Activated naive CD4-positive, alpha-beta T cell treated with anti-CD3 and anti-CD28 coated beads for 36 hours (primary cell): ENCODE results near the gene PIP4K2A. TPM values are rescaled to one million over a fixed set of nuclear protein-coding genes. Genes with fewer than 3 reads are reported as not detected.
"Not testable (repeated sequence)": the region's sequence is repeated elsewhere in the genome, so short reads cannot be mapped to it uniquely, and the experiment has no call there.

Experiments
- CTCF ChIA-PET: fragments of 350-600 bp; sonication (Branson Sonifier 250); formaldehyde crosslinking; loops from one replicate; lab custom pipeline; 2021; ENCODE audit warnings: antibody characterized with exemption; lab: Charles Lee
- DNase-seq: peaks from one replicate; pipeline ENCODE4 v3.0.0-alpha.2; 2020
- H3K27ac Mint-ChIP-seq: one replicate; pipeline ENCODE4 v1.8.0; 2021; ENCODE audit warnings: mild to moderate bottlenecking, mixed read lengths
- H3K27me3 Mint-ChIP-seq: one replicate; pipeline ENCODE4 v1.8.0; 2021; ENCODE audit warnings: low read depth, mixed read lengths
- H3K36me3 Mint-ChIP-seq: one replicate; pipeline ENCODE4 v1.8.0; 2021; ENCODE audit warnings: low read depth, mixed read lengths
- H3K4me1 Mint-ChIP-seq: one replicate; pipeline ENCODE4 v1.8.0; 2021; ENCODE audit warnings: low read depth, mixed read lengths
- H3K4me3 Mint-ChIP-seq: one replicate; pipeline ENCODE4 v1.8.0; 2021; ENCODE audit warnings: mild to moderate bottlenecking, moderate library complexity, mixed read lengths
- H3K9me3 Mint-ChIP-seq: one replicate; pipeline ENCODE4 v1.8.0; 2021; ENCODE audit warnings: mixed read lengths
- intact Hi-C: fragments of 100-400 bp; cut with micrococcal nuclease; formaldehyde crosslinking; loops from one replicate; pipeline ENCODE4 v1.15.1; 2023
- total RNA-seq, 2 experiments: library from RNA; stranded (reverse); gene quantifications; one replicate each; pipeline ENCODE4 v1.2.3, GENCODE V29; 2021

Gene PIP4K2A
- total RNA-seq, 2 experiments from 2014 or later, result 68.0 to 74.1 TPM

- Mint-ChIP-seq H3K27me3 (no peaks in the 10 kb centered on the region), H3K4me1 (no peaks in the 10 kb centered on the region), H3K9me3 (peaks cover 2% of the 10 kb centered on the region), H3K36me3 (peaks cover 75% of the 10 kb centered on the region), H3K27ac (peak overlapping the region; percentile 21), H3K4me3 (no peak overlapping the region)
- CTCF ChIA-PET, result interaction anchor here (0.7 kb wide), 1 partner anchor 15 kb away, joined by 3 read pairs; no protein-coding TSS in a partner anchor
- DNase-seq, result no peak
- intact Hi-C loops, result no loop called here
Measured at GRCh38 chr10:22539579-22540298, 174.6 kb downstream of the PIP4K2A start.

- Mint-ChIP-seq H3K27ac (no peak overlapping the region), H3K4me3 (no peak overlapping the region), H3K9me3 (peaks cover 2% of the 10 kb centered on the region), H3K36me3 (peaks cover 78% of the 10 kb centered on the region), H3K27me3 (no peaks in the 10 kb centered on the region), H3K4me1 (no peaks in the 10 kb centered on the region)
- CTCF ChIA-PET, result no interaction called here
- intact Hi-C loops, result no loop called here
- no peak for DNase-seq
Measured at GRCh38 chr10:22537810-22538209, 176.6 kb downstream of the PIP4K2A start.

- intact Hi-C loops, result no loop called here
- no peak for DNase-seq
- Mint-ChIP-seq H3K4me3 (no peak overlapping the region), H3K9me3 (peaks cover 2% of the 10 kb centered on the region), H3K27ac (no peak overlapping the region), H3K36me3 (peaks cover 71% of the 10 kb centered on the region), H3K27me3 (no peaks in the 10 kb centered on the region), H3K4me1 (no peaks in the 10 kb centered on the region)
- CTCF ChIA-PET, result no interaction called here
Measured at GRCh38 chr10:22536620-22537019, 177.8 kb downstream of the PIP4K2A start.

- peaks cover 59% of the 10 kb centered on the region for H3K36me3 Mint-ChIP-seq
- no peaks in the 10 kb centered on the region for H3K4me1 Mint-ChIP-seq
- CTCF ChIA-PET, result no interaction called here
- no peak overlapping the region for H3K27ac Mint-ChIP-seq
- peaks cover 4% of the 10 kb centered on the region for H3K9me3 Mint-ChIP-seq
- no peak overlapping the region for H3K4me3 Mint-ChIP-seq
- intact Hi-C loops, result no loop called here
- no peak for DNase-seq
- no peaks in the 10 kb centered on the region for H3K27me3 Mint-ChIP-seq
Measured at GRCh38 chr10:22534849-22535604, 179.4 kb downstream of the PIP4K2A start.

GRCh38 chr10:22531441-22531840, 182.9 kb downstream of the PIP4K2A start:
- Mint-ChIP-seq H3K27me3 (no peaks in the 10 kb centered on the region), H3K4me1 (no peaks in the 10 kb centered on the region), H3K27ac (no peak overlapping the region), H3K4me3 (no peak overlapping the region), H3K9me3 (peaks cover 10% of the 10 kb centered on the region), H3K36me3 (peaks cover 29% of the 10 kb centered on the region)
- CTCF ChIA-PET, result no interaction called here
- no peak for DNase-seq
- intact Hi-C loops, result no loop called here

- intact Hi-C loops, result no loop called here
- DNase-seq, result no peak
- no peaks in the 10 kb centered on the region for H3K27me3 Mint-ChIP-seq
- CTCF ChIA-PET, result no interaction called here
- H3K4me1 Mint-ChIP-seq, result no peaks in the 10 kb centered on the region
- H3K9me3 Mint-ChIP-seq, result peaks cover 10% of the 10 kb centered on the region
- H3K27ac Mint-ChIP-seq, result no peak overlapping the region
- H3K36me3 Mint-ChIP-seq, result peaks cover 25% of the 10 kb centered on the region
- no peak overlapping the region for H3K4me3 Mint-ChIP-seq
Measured at GRCh38 chr10:22531008-22531407, 183.4 kb downstream of the PIP4K2A start.

- H3K9me3 Mint-ChIP-seq, result peaks cover 41% of the 10 kb centered on the region
Measured at GRCh38 chr10:22527520-22527919, 186.9 kb downstream of the PIP4K2A start.

GRCh38 chr10:22524333-22524732, 190.0 kb downstream of the PIP4K2A start:
- H3K27ac Mint-ChIP-seq, H3K4me1 Mint-ChIP-seq, CTCF ChIA-PET, H3K4me3 Mint-ChIP-seq, DNase-seq, H3K36me3 Mint-ChIP-seq, H3K27me3 Mint-ChIP-seq, intact Hi-C loops: not testable (repeated sequence)
- H3K9me3 Mint-ChIP-seq, result peaks cover 55% of the 10 kb centered on the region

More at GRCh38 chr10:22527520-22527919, 186.9 kb downstream of the PIP4K2A start:
- H3K27ac Mint-ChIP-seq, result no peak overlapping the region
- no peak for DNase-seq
- CTCF ChIA-PET, result no interaction called here
- intact Hi-C loops, result no loop called here
- H3K36me3 Mint-ChIP-seq, result peaks cover 3% of the 10 kb centered on the region
- no peaks in the 10 kb centered on the region for H3K27me3 Mint-ChIP-seq
- no peak overlapping the region for H3K4me3 Mint-ChIP-seq
- no peaks in the 10 kb centered on the region for H3K4me1 Mint-ChIP-seq

GRCh38 chr10:22520645-22521044, 193.7 kb downstream of the PIP4K2A start:
- H3K36me3 Mint-ChIP-seq, H3K4me1 Mint-ChIP-seq, intact Hi-C loops, H3K27me3 Mint-ChIP-seq, H3K27ac Mint-ChIP-seq, DNase-seq, H3K4me3 Mint-ChIP-seq, CTCF ChIA-PET: not testable (repeated sequence)
- H3K9me3 Mint-ChIP-seq, result peaks cover 48% of the 10 kb centered on the region

- intact Hi-C loops, result no loop called here
- H3K27me3 Mint-ChIP-seq, result peaks cover 5% of the 10 kb centered on the region
- H3K9me3 Mint-ChIP-seq, result peaks cover 24% of the 10 kb centered on the region
- H3K4me1 Mint-ChIP-seq, result no peaks in the 10 kb centered on the region
- H3K4me3 Mint-ChIP-seq, result no peak overlapping the region
- H3K27ac Mint-ChIP-seq, result no peak overlapping the region
- no peak for DNase-seq
- peaks cover 2% of the 10 kb centered on the region for H3K36me3 Mint-ChIP-seq
- CTCF ChIA-PET, result interaction anchor here (1.0 kb wide), 1 partner anchor 471 kb away, joined by 3 read pairs; no protein-coding TSS in a partner anchor
Measured at GRCh38 chr10:22518167-22518724, 196.1 kb downstream of the PIP4K2A start.

- Mint-ChIP-seq H3K36me3 (no peaks in the 10 kb centered on the region), H3K27me3 (peaks cover 18% of the 10 kb centered on the region), H3K27ac (no peak overlapping the region), H3K4me3 (no peak overlapping the region), H3K9me3 (peaks cover 15% of the 10 kb centered on the region), H3K4me1 (no peaks in the 10 kb centered on the region)
- no peak for DNase-seq
- intact Hi-C loops, result no loop called here
- CTCF ChIA-PET, result interaction anchor here (0.6 kb wide), 1 partner anchor 14 kb away, joined by 4 read pairs; no protein-coding TSS in a partner anchor
Measured at GRCh38 chr10:22515009-22515408, 199.4 kb downstream of the PIP4K2A start.

GRCh38 chr10:22514414-22514758, 200.0 kb downstream of the PIP4K2A start:
- Mint-ChIP-seq H3K9me3 (peaks cover 17% of the 10 kb centered on the region), H3K27me3 (peaks cover 18% of the 10 kb centered on the region)
- DNase-seq, CTCF ChIA-PET, H3K36me3 Mint-ChIP-seq, H3K4me1 Mint-ChIP-seq, H3K27ac Mint-ChIP-seq, H3K4me3 Mint-ChIP-seq, intact Hi-C loops: not testable (repeated sequence)
